Fibroblast of lung (primary cell): ENCODE measurements around the gene PFDN6.

ENCODE experiments used
- EZH2 ChIP-seq: IDR thresholded peaks from 2 replicates; pipeline ENCODE4 v1.5.1; 2012; ENCODE audit warnings: low read length, control low read depth, mild to moderate bottlenecking; ENCODE audit errors: missing control alignments
- TF ChIP-seq, protein P1 (sequence below), 2 donors: IDR thresholded peaks in 1 of 2; conservative IDR thresholded peaks in 1 of 2; 1 replicate in 1 of 2; 2 replicates in 1 of 2; pipeline ENCODE4 v1.5.1; 2011 to 2012; ENCODE audit warnings: low read length in 2 of 2, control low read depth in 1 of 2, inconsistent platforms in 1 of 2, low read depth in 1 of 2, mild to moderate bottlenecking in 1 of 2

GRCh38 chr6:33250731-33251130 lies 38.7 kb upstream of the PFDN6 start:
- TF ChIP-seq, protein P1, sequence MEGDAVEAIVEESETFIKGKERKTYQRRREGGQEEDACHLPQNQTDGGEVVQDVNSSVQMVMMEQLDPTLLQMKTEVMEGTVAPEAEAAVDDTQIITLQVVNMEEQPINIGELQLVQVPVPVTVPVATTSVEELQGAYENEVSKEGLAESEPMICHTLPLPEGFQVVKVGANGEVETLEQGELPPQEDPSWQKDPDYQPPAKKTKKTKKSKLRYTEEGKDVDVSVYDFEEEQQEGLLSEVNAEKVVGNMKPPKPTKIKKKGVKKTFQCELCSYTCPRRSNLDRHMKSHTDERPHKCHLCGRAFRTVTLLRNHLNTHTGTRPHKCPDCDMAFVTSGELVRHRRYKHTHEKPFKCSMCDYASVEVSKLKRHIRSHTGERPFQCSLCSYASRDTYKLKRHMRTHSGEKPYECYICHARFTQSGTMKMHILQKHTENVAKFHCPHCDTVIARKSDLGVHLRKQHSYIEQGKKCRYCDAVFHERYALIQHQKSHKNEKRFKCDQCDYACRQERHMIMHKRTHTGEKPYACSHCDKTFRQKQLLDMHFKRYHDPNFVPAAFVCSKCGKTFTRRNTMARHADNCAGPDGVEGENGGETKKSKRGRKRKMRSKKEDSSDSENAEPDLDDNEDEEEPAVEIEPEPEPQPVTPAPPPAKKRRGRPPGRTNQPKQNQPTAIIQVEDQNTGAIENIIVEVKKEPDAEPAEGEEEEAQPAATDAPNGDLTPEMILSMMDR (conservative IDR thresholded peaks at IDR 0.05 in 1 of 2, IDR thresholded peaks at IDR 0.05 in 1 of 2; ENCODE audit: low read depth in 1 of 2, low read length in 2 of 2): no peak
- TF ChIP-seq EZH2: no peak
